GM18517 (cell line): ENCODE results near the gene AMIGO1.

Experiments used
- ATAC-seq: cut with Tn5 transposase; IDR thresholded peaks from one replicate; pipeline ENCODE4 v1.9.1; 2021; ENCODE audit warnings: mild to moderate bottlenecking, moderate library complexity; ENCODE audit not compliant: unreplicated experiment

Gene AMIGO1

DNA sequence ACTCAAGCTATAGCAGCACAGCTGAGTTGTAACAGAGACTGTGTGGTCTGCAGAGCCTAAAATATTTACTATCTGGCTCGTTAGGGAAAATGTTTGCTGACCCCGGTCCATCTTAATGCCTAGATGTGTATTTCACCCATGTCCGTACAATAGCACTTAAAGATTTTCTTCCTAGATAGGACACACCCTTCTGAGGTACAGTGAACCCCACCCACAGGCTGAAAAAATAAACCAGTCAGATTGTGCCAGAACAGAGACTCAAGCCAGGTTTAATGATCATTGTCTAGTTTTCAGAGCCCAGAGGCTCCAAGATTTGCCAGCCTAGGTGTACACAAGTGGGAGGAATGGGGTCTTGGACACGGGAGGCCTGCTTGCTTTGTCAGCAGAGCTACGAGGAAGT lies 5.6 kb downstream of the AMIGO1 start:
- ATAC-seq: no peak

DNA sequence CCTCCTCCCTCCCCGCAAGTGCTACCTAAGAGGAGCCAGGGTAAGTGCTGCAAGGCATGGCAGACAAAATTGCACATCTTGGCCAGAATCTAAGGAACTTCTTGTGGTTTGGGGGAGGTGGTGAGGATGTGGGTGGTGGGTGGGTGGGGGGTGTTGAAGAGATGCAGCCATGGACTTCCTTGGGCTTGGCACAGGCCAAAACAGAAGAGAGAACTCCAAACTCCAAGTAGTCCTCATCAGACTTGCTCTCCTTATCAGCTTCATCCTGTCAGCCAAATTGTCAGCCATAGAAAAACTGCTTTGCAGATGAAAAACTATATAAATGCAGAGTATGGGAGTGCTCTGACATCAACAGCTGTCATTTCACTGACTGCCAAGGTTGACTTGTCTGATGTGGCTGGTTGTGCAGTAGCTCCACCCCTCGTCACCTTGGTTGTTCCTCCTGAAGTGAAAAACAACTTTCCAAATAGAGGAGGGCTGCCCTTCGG lies 7.1 kb downstream of the AMIGO1 start:
- no peak for ATAC-seq

DNA sequence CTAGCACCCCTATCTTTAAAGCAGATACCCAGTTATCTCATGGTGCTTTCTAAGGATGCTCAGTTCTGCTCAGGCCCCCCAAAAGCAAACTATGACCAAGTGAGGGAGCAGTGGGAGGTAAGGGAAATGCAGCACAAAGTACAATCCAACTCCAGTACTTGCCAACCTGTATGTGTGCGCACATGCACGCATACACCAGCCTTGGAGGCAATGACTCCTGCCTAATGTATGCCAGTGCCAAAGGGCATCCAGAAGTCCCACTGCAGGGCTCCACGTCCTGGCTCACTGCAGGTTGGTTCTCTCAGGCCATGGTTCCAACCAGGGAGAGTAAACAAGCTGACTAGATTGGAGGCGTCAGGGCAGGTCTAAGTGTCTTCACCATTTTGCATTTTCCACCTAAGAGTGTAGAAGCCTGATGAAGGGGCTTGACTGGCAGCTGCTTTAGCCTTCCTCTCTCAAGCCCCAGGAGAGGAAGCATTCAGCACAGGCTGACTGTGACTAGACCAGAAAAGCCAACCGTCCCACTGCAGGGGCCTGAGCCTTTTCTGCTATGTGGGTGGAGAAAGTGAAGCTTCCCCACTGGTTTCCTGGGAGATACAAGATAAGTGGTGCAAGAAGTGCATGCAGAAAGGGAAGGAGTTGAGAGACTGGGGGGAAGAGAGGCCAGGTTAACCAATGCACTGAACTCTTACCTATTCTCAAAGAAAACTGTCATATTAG lies 7.7 kb downstream of the AMIGO1 start:
- ATAC-seq: no peak

DNA sequence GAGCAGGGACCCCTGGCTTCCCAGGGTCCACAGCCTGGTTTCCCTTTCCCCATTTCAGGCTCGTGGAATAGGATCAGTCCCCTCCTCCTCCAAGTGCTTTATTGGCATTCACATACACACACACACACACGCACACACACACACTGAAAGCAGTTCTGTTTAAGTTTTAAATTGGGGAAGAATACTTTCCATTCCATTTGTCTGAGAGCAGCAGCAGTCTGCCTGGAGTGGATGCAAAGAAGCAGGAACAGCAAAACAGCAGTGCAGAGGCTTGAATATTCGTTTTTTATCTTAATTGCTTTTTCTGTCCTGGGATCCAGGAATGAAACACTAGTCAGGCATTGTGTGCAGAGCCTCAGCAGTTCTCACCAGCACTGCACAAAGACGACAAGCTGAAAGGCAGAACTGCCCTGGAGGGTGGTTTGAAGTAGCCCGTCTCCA lies 8.6 kb downstream of the AMIGO1 start:
- ATAC-seq: no peak

DNA sequence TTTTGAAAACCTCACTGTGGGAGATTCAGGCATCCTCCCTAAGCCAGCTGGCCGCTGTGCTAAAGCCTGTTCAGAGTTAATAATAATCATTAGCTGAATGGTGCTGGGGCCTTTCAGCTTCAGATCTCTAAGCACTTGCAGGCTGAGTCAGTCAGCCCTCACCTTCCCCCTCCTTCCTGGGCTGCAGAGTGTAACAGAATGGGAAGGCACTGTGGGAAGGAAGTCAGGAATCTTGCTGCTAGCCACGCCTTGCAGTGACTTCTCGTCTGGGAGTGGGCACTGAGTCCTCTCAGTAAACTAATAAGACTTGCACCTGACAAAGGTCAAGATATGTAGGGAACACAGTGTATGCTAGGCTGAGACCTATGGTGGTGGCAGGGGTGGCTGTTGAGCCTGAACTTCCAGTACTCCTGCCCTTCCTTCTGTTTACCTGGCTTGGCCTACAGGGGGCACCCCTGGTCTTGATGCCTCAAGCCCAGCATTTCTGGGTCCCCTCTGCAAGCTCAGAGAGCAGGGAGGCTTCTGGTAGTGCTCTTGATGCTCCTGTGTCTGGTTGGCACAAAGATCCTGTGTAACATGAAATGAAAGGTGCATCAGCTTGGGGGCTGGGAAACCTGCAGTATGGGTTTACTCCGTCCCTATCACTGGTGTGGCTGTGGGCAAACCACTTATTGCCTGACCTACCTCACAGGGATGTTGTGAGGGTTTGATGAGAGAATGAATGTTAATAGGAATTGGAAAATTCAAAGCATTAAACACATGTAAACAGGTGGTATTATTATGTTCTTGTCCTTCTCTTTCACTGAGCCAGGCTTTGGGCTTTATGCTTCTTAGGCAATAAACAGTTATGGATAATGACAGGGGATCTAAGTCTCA lies 9.6 kb downstream of the AMIGO1 start:
- ATAC-seq: no peak

DNA sequence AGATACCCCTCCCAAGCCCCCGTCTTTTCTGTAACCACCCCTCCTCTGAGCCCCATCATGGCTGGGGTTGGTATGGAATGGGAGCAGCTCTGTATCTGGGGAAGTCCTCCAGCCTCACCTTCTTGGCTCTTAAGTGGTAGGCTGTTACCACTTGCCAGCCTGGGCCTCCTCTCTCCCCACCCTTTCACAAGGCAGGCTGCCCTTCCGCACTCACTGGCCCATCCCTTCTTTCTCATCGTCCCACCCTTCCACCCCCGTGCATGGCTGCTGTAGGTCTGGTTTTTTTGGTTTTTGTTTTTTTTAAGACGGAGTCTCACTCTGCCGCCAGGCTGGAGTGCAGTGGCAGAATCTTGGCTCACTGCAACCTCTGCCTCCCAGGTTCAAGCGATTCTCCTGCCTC lies 10.4 kb downstream of the AMIGO1 start:
- ATAC-seq: no peak

DNA sequence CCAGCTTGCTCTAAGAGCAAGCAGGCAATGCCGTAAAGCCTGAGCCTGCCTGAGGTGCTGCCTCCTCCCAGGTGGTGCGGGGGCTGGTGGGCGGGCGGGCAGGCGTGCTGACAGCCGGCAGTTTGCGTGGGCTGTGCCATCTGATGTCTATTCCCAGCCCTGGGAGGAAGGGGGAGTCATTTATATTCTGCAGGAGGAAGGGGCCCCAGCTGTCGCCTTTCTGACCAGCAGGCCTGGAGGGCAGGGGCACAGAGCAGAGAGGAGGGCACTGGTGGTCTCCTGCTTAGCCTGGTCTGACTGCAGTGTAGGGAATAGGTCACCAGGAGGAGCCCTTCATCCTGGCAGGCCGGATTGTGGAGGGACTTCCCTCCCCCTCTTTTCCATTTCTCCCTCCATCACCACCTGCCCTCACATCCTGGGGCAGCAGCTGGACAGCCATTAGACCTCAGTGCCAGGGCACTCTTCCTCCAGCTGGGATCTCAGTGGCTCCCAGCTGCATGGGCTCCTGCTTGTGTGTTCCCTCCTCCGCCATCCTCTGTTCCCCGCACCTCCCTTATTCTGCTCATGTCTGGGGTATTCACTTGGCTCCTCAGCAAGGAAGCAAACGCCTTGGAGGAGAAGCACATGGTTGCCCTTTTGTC lies 11.2 kb downstream of the AMIGO1 start:
- ATAC-seq: no peak

DNA sequence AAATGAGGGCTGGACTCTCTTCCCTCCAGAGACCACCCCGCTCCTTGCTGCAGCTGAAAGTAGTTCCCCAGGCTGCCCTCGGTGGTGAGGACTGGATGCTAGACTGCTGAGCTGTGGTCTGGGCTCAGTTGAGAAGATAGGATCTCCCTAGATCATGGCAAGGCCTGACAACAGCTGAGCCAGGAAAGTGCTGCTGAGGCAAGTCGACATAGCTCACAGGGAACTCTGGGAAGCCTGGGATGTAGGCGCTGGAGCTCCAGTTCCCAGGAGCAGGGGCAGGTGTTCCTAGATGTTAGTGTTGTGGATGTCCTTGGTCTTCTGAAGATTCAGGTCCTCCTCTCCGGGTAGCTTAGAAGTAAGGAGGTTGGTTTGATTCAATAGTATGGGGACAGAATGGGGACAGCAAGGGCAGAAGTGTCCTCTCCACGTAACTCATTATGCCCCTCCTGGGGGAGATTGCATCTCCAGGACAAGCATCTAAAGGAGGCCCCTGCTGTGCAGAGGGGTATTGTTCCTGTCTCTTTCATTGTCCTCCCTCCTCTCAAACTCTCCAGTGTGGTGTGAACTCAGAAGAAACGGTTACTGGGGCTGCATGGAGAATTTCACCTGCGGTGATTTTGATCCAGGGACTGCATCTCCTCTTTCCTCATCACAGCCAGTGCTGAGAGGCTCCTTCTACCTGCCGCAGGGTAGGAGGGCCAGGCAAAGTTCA lies 11.9 kb downstream of the AMIGO1 start:
- no peak for ATAC-seq

DNA sequence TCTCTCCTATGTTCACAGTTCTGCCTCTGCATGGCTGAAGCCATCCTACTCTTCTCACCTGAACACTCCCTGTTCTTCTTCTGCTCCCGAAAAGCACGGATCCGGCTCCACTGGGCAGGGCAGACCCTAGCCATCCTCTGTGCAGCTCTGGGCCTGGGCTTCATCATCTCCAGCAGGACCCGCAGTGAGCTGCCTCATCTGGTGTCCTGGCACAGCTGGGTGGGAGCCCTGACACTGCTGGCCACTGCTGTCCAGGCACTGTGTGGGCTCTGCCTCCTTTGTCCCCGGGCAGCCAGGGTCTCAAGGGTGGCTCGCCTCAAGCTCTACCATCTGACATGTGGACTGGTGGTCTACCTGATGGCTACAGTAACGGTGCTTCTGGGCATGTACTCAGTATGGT lies 13.8 kb downstream of the AMIGO1 start:
- ATAC-seq: no peak

DNA sequence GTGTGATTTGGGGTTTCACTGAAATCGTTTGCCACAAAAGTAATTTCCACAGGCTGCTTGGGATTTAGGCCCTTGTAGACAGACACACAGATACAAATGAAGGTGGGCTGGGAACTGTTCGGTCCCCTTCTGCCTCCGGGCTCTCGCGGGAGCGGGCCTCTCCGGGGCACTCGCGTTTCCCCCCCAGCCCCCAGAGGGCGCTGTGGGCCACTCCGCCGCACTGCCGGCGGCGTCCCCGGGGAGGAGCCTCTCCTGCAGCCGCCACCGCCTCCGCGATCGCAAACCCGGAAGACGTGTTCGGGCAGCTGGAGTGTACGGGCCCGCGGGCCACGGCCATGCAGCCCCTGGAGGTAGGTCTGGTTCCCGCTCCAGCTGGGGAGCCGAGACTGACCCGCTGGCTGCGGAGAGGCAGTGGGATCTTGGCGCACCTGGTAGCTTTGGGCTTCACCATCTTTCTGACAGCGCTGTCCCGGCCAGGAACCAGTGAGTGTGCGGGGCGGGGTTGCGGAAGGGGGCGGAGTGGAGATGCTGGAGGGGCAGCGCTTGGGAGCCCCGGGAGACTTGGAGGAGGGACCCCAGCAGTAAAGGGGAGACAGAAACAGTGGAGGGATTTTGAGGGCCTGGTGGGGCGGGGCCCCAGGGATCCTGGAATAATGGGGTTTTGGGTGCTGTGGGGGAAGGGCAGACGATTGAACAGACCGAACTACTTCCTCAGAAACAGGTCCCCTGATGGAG lies 15.6 kb downstream of the AMIGO1 start, which contains the start of gene CYB561D1:
CYB561D1 (plus strand) TSS at position 290 of the 735 bp plus-strand sequence; CDS start at position 336, 46 bp downstream.
- ATAC-seq: peak; percentile 72

DNA sequence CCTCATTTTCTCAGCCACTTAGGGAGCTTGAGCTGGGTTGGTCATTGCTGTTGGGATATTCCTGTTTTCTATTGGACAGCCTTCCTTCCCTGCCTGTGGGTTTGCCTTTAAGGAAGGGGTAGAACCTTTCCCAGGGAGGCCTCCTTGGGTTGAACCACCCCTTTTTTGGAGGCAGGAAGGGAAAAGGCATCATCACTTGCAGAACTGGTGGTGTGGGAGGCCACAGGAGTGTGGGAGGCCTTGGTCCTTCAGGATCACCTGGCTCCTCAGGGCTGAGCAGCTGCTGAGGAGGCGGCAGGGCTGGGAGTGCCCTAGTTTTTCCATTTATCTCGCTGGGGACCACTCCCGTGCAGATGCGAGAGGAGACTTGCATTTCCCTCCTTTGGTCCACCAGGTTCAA lies 16.3 kb downstream of the AMIGO1 start:
- ATAC-seq: no peak

DNA sequence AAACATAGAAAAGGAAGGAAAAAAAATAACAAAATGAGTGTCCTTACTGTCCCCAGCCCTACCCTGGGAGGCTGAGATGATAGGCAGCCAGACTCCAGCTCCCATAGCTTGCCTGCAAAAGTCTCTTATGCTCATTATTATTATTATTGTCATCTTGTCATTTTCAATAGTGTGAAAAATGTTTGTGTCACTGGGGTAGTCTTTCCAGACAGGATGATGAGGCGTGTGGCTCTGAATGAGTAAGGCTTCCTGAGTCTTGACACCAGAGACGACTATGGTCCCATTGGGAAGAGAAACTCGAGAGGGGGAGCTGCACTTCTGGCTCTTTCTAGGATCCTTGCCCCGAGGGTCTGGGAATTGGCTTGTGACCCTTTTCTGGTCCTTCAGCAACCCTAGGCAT lies 16.7 kb downstream of the AMIGO1 start:
- ATAC-seq: no peak

DNA sequence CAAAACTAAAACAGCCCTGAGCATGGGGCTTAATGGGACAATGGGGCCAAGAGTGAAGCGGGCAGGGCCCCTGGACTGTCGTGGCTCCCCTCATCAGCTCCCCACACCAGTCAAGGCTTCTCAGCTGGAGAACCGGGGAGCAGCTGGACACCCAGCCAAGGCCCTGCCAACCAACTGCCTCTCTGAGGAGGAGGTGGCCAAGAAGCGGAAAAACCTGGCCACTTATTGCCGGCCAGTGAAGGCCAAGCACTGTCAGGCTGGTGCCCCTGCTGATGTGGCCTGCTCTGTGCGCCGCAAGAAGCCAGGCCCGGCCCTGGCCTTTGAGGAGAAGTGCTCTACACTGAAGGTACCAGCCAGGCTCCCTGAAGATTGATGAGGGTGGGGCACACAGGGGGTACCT lies 18.2 kb downstream of the AMIGO1 start:
- no peak for ATAC-seq

DNA sequence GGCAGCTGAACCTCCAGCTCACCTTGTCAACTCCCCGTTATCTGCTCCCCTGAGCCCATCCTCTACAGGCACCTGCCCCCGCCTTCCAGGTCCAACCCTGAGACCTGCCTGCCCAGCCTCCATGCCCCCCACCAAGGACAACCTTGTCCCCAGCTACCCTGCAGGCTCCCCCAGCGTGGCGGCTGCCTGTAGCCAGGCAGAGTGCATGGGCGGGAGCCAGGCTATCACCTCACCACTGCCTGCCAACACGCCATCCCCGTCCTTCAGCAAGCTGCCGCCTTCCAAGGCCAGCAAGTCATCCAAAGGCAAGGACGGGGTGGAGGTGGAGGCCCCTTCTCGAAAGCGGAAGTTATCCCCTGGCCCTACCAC lies 18.6 kb downstream of the AMIGO1 start:
- ATAC-seq: no peak

DNA sequence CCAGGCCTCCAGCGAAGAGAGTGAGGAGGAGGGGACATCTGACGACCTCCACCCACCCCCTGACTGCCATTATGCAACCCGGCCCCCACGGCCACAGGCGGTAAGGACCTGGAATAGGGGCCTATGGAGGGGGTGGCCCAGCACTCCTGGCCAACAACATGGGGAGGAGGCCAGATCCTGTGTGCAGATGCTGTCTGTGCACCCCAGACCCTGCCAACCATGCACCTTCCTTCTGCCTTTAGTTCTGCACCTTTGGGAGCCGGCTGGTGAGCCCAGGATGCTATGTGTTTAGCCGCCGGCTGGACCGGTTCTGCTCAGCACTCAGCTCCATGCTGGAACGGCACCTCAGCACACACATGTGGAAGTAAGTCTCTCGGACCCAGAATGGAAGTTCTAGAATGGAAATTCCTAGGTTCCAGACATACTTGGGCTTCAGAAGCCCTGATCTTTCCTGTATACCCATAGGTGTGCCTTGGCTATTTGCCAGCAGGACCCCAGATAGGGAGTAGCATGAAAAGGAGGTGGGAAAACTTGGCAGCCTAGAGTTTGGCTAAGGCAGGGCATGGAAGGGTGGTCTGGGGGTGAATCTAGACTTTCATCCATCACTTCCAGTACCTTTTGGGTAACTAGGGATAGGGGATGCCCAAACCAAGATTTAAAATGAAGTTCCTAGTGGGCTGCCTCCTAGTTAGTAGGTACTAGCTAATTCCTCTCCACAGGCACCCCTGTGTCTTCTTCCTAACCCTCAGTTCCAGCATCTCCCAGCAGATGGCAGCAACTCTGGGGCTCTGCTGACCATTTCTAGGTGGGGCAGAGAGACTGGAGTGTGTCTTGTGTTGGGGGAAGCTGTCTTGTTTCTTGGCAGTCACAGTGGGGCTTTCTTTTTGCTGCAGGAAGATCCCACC lies 19.2 kb downstream of the AMIGO1 start:
- no peak for ATAC-seq

DNA sequence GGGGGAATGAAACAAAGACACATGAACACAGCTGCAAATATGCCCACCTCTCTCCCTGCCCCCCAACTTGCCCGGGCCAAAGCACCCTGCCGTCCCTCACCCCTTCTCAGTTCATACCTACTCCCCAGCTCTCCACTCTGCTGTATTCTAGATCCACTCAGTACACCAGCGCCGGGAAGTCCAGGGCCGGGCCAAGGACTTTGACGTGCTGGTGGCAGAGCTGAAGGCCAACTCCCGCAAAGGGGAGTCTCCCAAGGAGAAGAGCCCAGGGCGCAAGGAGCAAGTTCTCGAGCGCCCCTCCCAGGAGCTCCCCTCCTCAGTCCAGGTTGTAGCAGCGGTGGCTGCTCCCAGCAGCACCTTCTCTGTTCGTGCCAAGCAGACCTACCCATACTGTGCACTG lies 20.8 kb downstream of the AMIGO1 start:
- ATAC-seq: no peak

DNA sequence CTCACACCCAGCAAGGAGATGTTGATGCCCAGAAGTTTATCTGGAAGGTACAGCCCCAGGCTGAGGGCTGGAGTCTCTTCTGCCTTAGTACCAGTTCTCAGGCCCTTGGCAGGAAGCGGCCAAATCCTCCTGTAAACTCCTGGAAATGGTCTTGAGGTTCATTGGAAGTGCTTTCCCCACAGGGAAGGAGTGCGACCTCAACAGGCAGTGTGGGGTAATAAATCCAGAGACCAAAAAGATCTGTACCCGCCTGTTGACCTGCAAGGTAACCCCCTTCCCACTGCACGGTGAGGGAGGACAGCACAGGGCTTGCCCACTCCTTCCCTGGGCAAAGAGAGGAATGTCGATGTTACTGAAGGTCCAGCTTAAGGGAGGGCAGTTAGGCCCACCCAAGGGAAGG lies 21.3 kb downstream of the AMIGO1 start:
- no peak for ATAC-seq

DNA sequence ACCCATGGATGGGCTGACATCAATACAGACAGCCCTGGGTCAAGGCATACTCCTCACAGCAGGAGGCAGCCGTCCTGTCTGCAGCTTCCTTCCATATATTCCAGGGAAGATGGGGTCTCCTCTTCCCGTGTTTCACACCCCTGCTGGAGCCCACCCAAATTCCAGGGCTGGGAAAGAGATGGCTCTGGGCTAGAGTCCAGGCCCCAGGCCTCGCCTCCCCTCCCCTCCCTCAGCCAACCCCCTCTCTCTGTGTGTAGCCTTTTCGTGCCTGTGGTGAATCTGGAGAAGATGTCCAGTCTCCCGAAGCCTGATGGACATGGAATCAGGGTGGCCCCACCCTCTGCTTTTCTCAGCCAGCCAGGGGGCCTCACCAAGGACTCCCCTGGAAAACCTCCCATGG lies 22.3 kb downstream of the AMIGO1 start:
- ATAC-seq: no peak

DNA sequence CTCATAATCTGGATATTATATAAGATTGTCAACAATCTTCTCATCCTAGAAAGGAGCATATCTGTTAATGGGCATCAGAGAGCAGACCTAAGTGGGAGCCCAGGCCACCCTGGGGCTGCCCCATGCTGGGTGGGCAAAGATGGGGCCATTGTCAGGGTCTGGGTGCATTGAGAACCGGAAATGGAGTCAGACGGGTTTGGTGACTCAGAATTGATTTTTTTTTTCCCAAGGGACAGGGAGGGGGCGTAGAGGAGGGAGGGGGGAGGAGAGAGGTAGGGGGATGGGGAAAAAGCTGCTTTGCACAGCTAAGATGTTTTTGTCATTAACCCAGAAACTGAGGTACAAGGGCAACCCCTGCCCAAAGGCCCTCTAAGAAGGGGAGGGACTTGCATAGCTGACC lies 24.5 kb downstream of the AMIGO1 start:
- no peak for ATAC-seq
